Duodenal mucosa (tissue), 2 donors: ENCODE measurements around the gene SLC17A9.

Experiments
- H3K27ac ChIP-seq: one replicate; pipeline ENCODE4 v1.7.0; 2013; ENCODE audit warnings: low read depth, low read length
- H3K27me3 ChIP-seq, 2 donors: one replicate each; pipeline ENCODE4 v1.7.0; 2013; ENCODE audit warnings: low read length in 2 of 2, control low read depth in 1 of 2; ENCODE audit not compliant: insufficient read depth in 2 of 2, control insufficient read depth in 1 of 2
- H3K36me3 ChIP-seq, 2 donors: one replicate each; pipeline ENCODE4 v1.7.0; 2013; ENCODE audit warnings: low read length in 2 of 2, control low read depth in 1 of 2; ENCODE audit not compliant: insufficient read depth in 2 of 2, control insufficient read depth in 1 of 2
- H3K4me1 ChIP-seq, 2 donors: one replicate each; pipeline ENCODE4 v1.7.0; 2013; ENCODE audit warnings: low read length in 2 of 2, control low read depth in 1 of 2; ENCODE audit not compliant: insufficient read depth in 2 of 2, control insufficient read depth in 1 of 2
- H3K4me3 ChIP-seq, 2 donors: one replicate each; pipeline ENCODE4 v1.7.0; 2013; ENCODE audit warnings: low read length in 2 of 2, low read depth in 1 of 2
- H3K9ac ChIP-seq, 2 donors: one replicate each; pipeline ENCODE4 v1.7.0; 2013; ENCODE audit warnings: low read length in 2 of 2, low read depth in 1 of 2
- H3K9me3 ChIP-seq, 2 donors: one replicate each; pipeline ENCODE4 v1.7.0; 2013; ENCODE audit warnings: low read length in 2 of 2, control low read depth in 1 of 2; ENCODE audit not compliant: control insufficient read depth in 1 of 2

Gene SLC17A9

GRCh38 chr20:62994869-62995281, 42.4 kb downstream of the SLC17A9 start:
- Histone ChIP-seq H3K4me3 (no peak overlapping the region), H3K27me3 (peaks cover 1 to 36% of the 10 kb centered on the region in 2 donors), H3K36me3 (no peaks in the 10 kb centered on the region), H3K27ac (no peak overlapping the region), H3K4me1 (no peaks in the 10 kb centered on the region), H3K9me3 (no peaks in the 10 kb centered on the region), H3K9ac (no peak overlapping the region)

GRCh38 chr20:62995481-62995880, 43.0 kb downstream of the SLC17A9 start:
- no peaks in the 10 kb centered on the region for H3K9me3 ChIP-seq
- no peak overlapping the region for H3K4me3 ChIP-seq
- H3K27me3 ChIP-seq, result peaks cover 7 to 38% of the 10 kb centered on the region in 2 donors
- no peak overlapping the region for H3K9ac ChIP-seq
- no peak overlapping the region for H3K27ac ChIP-seq
- no peaks in the 10 kb centered on the region for H3K36me3 ChIP-seq
- no peaks in the 10 kb centered on the region for H3K4me1 ChIP-seq

GRCh38 chr20:62995898-62996595, 43.5 kb downstream of the SLC17A9 start:
- Histone ChIP-seq H3K27ac (no peak overlapping the region), H3K9me3 (no peaks in the 10 kb centered on the region), H3K4me1 (no peaks in the 10 kb centered on the region), H3K27me3 (peaks cover 7 to 39% of the 10 kb centered on the region in 2 donors), H3K4me3 (no peak overlapping the region), H3K9ac (no peak overlapping the region), H3K36me3 (no peaks in the 10 kb centered on the region)

GRCh38 chr20:62996596-62996982, 44.1 kb downstream of the SLC17A9 start:
- no peaks in the 10 kb centered on the region for H3K4me1 ChIP-seq
- H3K9ac ChIP-seq, result no peak overlapping the region
- no peak overlapping the region for H3K4me3 ChIP-seq
- H3K36me3 ChIP-seq, result no peaks in the 10 kb centered on the region
- H3K27ac ChIP-seq, result no peak overlapping the region
- peaks cover 7 to 43% of the 10 kb centered on the region in 2 donors for H3K27me3 ChIP-seq
- H3K9me3 ChIP-seq, result no peaks in the 10 kb centered on the region

- H3K4me3 ChIP-seq, result no peak overlapping the region
- no peaks in the 10 kb centered on the region for H3K4me1 ChIP-seq
- no peak overlapping the region for H3K9ac ChIP-seq
- H3K27me3 ChIP-seq, result peaks cover 10 to 36% of the 10 kb centered on the region in 2 donors
- H3K9me3 ChIP-seq, result no peaks in the 10 kb centered on the region
- H3K27ac ChIP-seq, result no peak overlapping the region
- H3K36me3 ChIP-seq, result no peaks in the 10 kb centered on the region
Measured at GRCh38 chr20:62997417-62998035, 45.0 kb downstream of the SLC17A9 start.

- no peak overlapping the region for H3K9ac ChIP-seq
- H3K9me3 ChIP-seq, result no peaks in the 10 kb centered on the region
- H3K27ac ChIP-seq, result no peak overlapping the region
- H3K4me1 ChIP-seq, result no peaks in the 10 kb centered on the region
- H3K36me3 ChIP-seq, result no peaks in the 10 kb centered on the region
- H3K4me3 ChIP-seq, result no peak overlapping the region
- peaks cover 15 to 34% of the 10 kb centered on the region in 2 donors for H3K27me3 ChIP-seq
Measured at GRCh38 chr20:62998449-62998848, 45.9 kb downstream of the SLC17A9 start.

GRCh38 chr20:62999580-62999979, 47.1 kb downstream of the SLC17A9 start:
- H3K4me1 ChIP-seq, result no peaks in the 10 kb centered on the region
- no peak overlapping the region for H3K9ac ChIP-seq
- no peak overlapping the region for H3K27ac ChIP-seq
- H3K4me3 ChIP-seq, result no peak overlapping the region
- H3K9me3 ChIP-seq, result no peaks in the 10 kb centered on the region
- peaks cover 25 to 45% of the 10 kb centered on the region in 2 donors for H3K27me3 ChIP-seq
- H3K36me3 ChIP-seq, result no peaks in the 10 kb centered on the region

GRCh38 chr20:63000036-63000435, 47.5 kb downstream of the SLC17A9 start:
- Histone ChIP-seq H3K9ac (no peak overlapping the region), H3K4me3 (no peak overlapping the region), H3K36me3 (no peaks in the 10 kb centered on the region), H3K27ac (no peak overlapping the region), H3K4me1 (no peaks in the 10 kb centered on the region), H3K27me3 (peaks cover 30 to 49% of the 10 kb centered on the region in 2 donors), H3K9me3 (no peaks in the 10 kb centered on the region)

GRCh38 chr20:63000958-63001357, 48.4 kb downstream of the SLC17A9 start:
- no peak overlapping the region for H3K9ac ChIP-seq
- no peaks in the 10 kb centered on the region for H3K4me1 ChIP-seq
- H3K27me3 ChIP-seq, result peaks cover 39 to 56% of the 10 kb centered on the region in 2 donors
- no peak overlapping the region for H3K27ac ChIP-seq
- H3K4me3 ChIP-seq, result no peak overlapping the region
- no peaks in the 10 kb centered on the region for H3K9me3 ChIP-seq
- no peaks in the 10 kb centered on the region for H3K36me3 ChIP-seq

GRCh38 chr20:63002511-63002910, 50.0 kb downstream of the SLC17A9 start:
- H3K9me3 ChIP-seq, result no peaks in the 10 kb centered on the region
- no peaks in the 10 kb centered on the region for H3K4me1 ChIP-seq
- H3K4me3 ChIP-seq, result no peak overlapping the region
- no peaks in the 10 kb centered on the region for H3K36me3 ChIP-seq
- no peak overlapping the region for H3K27ac ChIP-seq
- H3K9ac ChIP-seq, result no peak overlapping the region
- peaks cover 47 to 57% of the 10 kb centered on the region in 2 donors for H3K27me3 ChIP-seq
